ENCODE measurements around the gene TMEM121.
"Not testable (repeated sequence)": the region's sequence is repeated elsewhere in the genome, so short reads cannot be mapped to it uniquely, and the experiment has no call there.

GRCh38 chr14:105567164-105568103 is 41.1 kb downstream of the TMEM121 start:
- TF ChIP-seq PATZ1 (CRISPR knock-in tag; IDR thresholded peaks at IDR 0.05; ENCODE audit: borderline replicate concordance); ESRRG (CRISPR knock-in tag; IDR thresholded peaks at IDR 0.05); POU6F1 (CRISPR knock-in tag; IDR thresholded peaks at IDR 0.05; ENCODE audit: borderline replicate concordance, low read depth); BACH2 (CRISPR knock-in tag; IDR thresholded peaks at IDR 0.05; ENCODE audit: borderline replicate concordance); CSDC2 (CRISPR knock-in tag; IDR thresholded peaks at IDR 0.05); ZFP30 (CRISPR knock-in tag; IDR thresholded peaks at IDR 0.05); ZC3H10 (CRISPR knock-in tag; IDR thresholded peaks at IDR 0.05); TOX (CRISPR knock-in tag; IDR thresholded peaks at IDR 0.05; ENCODE audit: borderline replicate concordance); GLIS3 (CRISPR knock-in tag; IDR thresholded peaks at IDR 0.05); ZFP3 (CRISPR knock-in tag; IDR thresholded peaks at IDR 0.05); TCF4 (CRISPR knock-in tag; IDR thresholded peaks at IDR 0.05; ENCODE audit: borderline replicate concordance); SNAI2 (CRISPR knock-in tag; IDR thresholded peaks at IDR 0.05): not testable (repeated sequence)
- TF ChIP-seq, protein P1, sequence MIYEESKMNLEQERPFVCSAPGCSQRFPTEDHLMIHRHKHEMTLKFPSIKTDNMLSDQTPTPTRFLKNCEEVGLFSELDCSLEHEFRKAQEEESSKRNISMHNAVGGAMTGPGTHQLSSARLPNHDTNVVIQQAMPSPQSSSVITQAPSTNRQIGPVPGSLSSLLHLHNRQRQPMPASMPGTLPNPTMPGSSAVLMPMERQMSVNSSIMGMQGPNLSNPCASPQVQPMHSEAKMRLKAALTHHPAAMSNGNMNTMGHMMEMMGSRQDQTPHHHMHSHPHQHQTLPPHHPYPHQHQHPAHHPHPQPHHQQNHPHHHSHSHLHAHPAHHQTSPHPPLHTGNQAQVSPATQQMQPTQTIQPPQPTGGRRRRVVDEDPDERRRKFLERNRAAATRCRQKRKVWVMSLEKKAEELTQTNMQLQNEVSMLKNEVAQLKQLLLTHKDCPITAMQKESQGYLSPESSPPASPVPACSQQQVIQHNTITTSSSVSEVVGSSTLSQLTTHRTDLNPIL (CRISPR knock-in tag; IDR thresholded peaks at IDR 0.05; ENCODE audit: low read depth): not testable (repeated sequence)
- TF ChIP-seq, protein P2, sequence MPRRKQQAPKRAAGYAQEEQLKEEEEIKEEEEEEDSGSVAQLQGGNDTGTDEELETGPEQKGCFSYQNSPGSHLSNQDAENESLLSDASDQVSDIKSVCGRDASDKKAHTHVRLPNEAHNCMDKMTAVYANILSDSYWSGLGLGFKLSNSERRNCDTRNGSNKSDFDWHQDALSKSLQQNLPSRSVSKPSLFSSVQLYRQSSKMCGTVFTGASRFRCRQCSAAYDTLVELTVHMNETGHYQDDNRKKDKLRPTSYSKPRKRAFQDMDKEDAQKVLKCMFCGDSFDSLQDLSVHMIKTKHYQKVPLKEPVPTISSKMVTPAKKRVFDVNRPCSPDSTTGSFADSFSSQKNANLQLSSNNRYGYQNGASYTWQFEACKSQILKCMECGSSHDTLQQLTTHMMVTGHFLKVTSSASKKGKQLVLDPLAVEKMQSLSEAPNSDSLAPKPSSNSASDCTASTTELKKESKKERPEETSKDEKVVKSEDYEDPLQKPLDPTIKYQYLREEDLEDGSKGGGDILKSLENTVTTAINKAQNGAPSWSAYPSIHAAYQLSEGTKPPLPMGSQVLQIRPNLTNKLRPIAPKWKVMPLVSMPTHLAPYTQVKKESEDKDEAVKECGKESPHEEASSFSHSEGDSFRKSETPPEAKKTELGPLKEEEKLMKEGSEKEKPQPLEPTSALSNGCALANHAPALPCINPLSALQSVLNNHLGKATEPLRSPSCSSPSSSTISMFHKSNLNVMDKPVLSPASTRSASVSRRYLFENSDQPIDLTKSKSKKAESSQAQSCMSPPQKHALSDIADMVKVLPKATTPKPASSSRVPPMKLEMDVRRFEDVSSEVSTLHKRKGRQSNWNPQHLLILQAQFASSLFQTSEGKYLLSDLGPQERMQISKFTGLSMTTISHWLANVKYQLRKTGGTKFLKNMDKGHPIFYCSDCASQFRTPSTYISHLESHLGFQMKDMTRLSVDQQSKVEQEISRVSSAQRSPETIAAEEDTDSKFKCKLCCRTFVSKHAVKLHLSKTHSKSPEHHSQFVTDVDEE (CRISPR knock-in tag; IDR thresholded peaks at IDR 0.05): not testable (repeated sequence)
